Measurements from ENCODE around the gene SETBP1. TPM values are rescaled to one million over a fixed set of nuclear protein-coding genes. Genes with fewer than 3 reads are reported as not detected.

Gene SETBP1
- total RNA-seq, 1 donor from 2014 or later = 12.0 TPM

- Histone ChIP-seq H3K9ac (no peak overlapping the region), H3K79me2 (ENCODE audit: low read depth) (no peaks in the 10 kb centered on the region), H3K27me3 (no peaks in the 10 kb centered on the region), H3K27ac (no peak overlapping the region), H4K20me1 (ENCODE audit: low read depth) (no peaks in the 10 kb centered on the region), H3K9me3 (ENCODE audit: low read depth) (no peaks in the 10 kb centered on the region), H3K4me1 (peaks cover 15% of the 10 kb centered on the region), H3F3A (ENCODE audit: low read depth) (no peaks in the 10 kb centered on the region), H3K4me3 (no peak overlapping the region), H3K36me3 (no peaks in the 10 kb centered on the region), H2AFZ (replicated peaks) (no peak overlapping the region), H3K4me2 (no peak overlapping the region)
- no peak for DNase-seq (ENCODE audit: low spot score)
- Mint-ChIP-seq H3K36me3 (peaks cover 37% of the 10 kb centered on the region), H3K27me3 (ENCODE audit: insufficient read depth, low read depth) (peaks cover 4% of the 10 kb centered on the region), H3K4me3 (no peak overlapping the region), H3K9me3 (peaks cover 11% of the 10 kb centered on the region), H3K27ac (no peak overlapping the region), H3K4me1 (peaks cover 20% of the 10 kb centered on the region)
- TF ChIP-seq CTCF (IDR thresholded peaks at IDR 0.05) = no peak
- no peak for TF ChIP-seq EZH2 (IDR thresholded peaks at IDR 0.05)
- TF ChIP-seq EZH2phosphoT487 (IDR thresholded peaks at IDR 0.05) = no peak
Observed at GRCh38 chr18:44878335-44878734, 197.6 kb downstream of the SETBP1 start.

GRCh38 chr18:44880170-44880569 is 199.5 kb downstream of the SETBP1 start:
- no peaks in the 10 kb centered on the region for H3K9me3 ChIP-seq (ENCODE audit: low read depth)
- H3K4me3 ChIP-seq = no peak overlapping the region
- H3K27me3 ChIP-seq = no peaks in the 10 kb centered on the region
- TF ChIP-seq EZH2phosphoT487 (IDR thresholded peaks at IDR 0.05) = no peak
- no peak for TF ChIP-seq CTCF (IDR thresholded peaks at IDR 0.05)
- TF ChIP-seq EZH2 (IDR thresholded peaks at IDR 0.05) = no peak
- no peak overlapping the region for H3K4me2 ChIP-seq
- Mint-ChIP-seq H3K4me3 (no peak overlapping the region), H3K9me3 (peaks cover 11% of the 10 kb centered on the region), H3K36me3 (peaks cover 29% of the 10 kb centered on the region), H3K4me1 (peaks cover 20% of the 10 kb centered on the region), H3K27ac (no peak overlapping the region), H3K27me3 (ENCODE audit: insufficient read depth, low read depth) (peaks cover 2% of the 10 kb centered on the region)
- peaks cover 15% of the 10 kb centered on the region for H3K4me1 ChIP-seq
- H2AFZ ChIP-seq (replicated peaks) = no peak overlapping the region
- H3F3A ChIP-seq (ENCODE audit: low read depth) = no peaks in the 10 kb centered on the region
- no peaks in the 10 kb centered on the region for H3K36me3 ChIP-seq
- H3K9ac ChIP-seq = no peak overlapping the region
- no peaks in the 10 kb centered on the region for H4K20me1 ChIP-seq (ENCODE audit: low read depth)
- no peak overlapping the region for H3K27ac ChIP-seq
- DNase-seq (ENCODE audit: low spot score) = no peak
- no peaks in the 10 kb centered on the region for H3K79me2 ChIP-seq (ENCODE audit: low read depth)

GRCh38 chr18:44881461-44882162 is 200.9 kb downstream of the SETBP1 start:
- Histone ChIP-seq H3K9ac (no peak overlapping the region), H3K79me2 (ENCODE audit: low read depth) (no peaks in the 10 kb centered on the region), H4K20me1 (ENCODE audit: low read depth) (no peaks in the 10 kb centered on the region), H3K4me3 (no peak overlapping the region), H3F3A (ENCODE audit: low read depth) (no peaks in the 10 kb centered on the region), H3K36me3 (no peaks in the 10 kb centered on the region), H3K27ac (no peak overlapping the region), H3K9me3 (ENCODE audit: low read depth) (no peaks in the 10 kb centered on the region), H3K4me2 (no peak overlapping the region), H3K27me3 (no peaks in the 10 kb centered on the region), H3K4me1 (peaks cover 15% of the 10 kb centered on the region), H2AFZ (replicated peaks) (no peak overlapping the region)
- DNase-seq (ENCODE audit: low spot score) = no peak
- no peak overlapping the region for H3K4me3 Mint-ChIP-seq
- peaks cover 29% of the 10 kb centered on the region for H3K36me3 Mint-ChIP-seq
- no peak overlapping the region for H3K27ac Mint-ChIP-seq
- no peak for TF ChIP-seq EZH2 (IDR thresholded peaks at IDR 0.05)
- TF ChIP-seq EZH2phosphoT487 (IDR thresholded peaks at IDR 0.05) = no peak
- TF ChIP-seq CTCF (IDR thresholded peaks at IDR 0.05) = no peak
- peaks cover 11% of the 10 kb centered on the region for H3K9me3 Mint-ChIP-seq
- H3K27me3 Mint-ChIP-seq (ENCODE audit: insufficient read depth, low read depth) = peaks cover 2% of the 10 kb centered on the region
- peaks cover 26% of the 10 kb centered on the region for H3K4me1 Mint-ChIP-seq

Data from neural progenitor cell (in vitro differentiated cells).